ENCODE results near the gene FAM118B.

DNA sequence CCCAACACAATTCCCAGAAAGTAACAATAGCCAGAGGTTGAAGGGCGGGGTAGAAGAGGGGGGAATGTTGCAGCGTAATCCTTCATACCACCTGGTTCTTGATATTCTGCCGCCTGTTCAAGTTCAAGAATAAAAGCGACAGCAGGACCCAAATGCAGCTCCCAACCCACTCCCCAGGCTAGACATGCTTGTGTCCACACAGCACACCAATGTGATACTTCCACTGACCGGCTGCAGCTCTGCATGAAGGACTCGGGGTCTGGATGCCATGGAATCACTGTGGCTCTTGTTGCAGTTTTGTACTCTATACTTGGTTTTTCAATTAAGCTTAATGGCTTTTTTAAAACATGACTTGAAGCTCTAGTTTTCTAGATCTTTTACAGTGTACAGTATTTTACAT is 50.6 kb downstream of the FAM118B start:
- TF ChIP-seq POLR2A (IDR thresholded peaks at IDR 0.05) (no peak), POLR2AphosphoS5 (IDR thresholded peaks at IDR 0.05) (no peak)
- TF ChIP-seq, protein P1, sequence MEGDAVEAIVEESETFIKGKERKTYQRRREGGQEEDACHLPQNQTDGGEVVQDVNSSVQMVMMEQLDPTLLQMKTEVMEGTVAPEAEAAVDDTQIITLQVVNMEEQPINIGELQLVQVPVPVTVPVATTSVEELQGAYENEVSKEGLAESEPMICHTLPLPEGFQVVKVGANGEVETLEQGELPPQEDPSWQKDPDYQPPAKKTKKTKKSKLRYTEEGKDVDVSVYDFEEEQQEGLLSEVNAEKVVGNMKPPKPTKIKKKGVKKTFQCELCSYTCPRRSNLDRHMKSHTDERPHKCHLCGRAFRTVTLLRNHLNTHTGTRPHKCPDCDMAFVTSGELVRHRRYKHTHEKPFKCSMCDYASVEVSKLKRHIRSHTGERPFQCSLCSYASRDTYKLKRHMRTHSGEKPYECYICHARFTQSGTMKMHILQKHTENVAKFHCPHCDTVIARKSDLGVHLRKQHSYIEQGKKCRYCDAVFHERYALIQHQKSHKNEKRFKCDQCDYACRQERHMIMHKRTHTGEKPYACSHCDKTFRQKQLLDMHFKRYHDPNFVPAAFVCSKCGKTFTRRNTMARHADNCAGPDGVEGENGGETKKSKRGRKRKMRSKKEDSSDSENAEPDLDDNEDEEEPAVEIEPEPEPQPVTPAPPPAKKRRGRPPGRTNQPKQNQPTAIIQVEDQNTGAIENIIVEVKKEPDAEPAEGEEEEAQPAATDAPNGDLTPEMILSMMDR (IDR thresholded peaks at IDR 0.05), result no peak
